SU-DHL-6 (cell line): ENCODE results near the gene XYLT1.

Source experiments
- EZH2phosphoT487 ChIP-seq: fragments of 200-600 bp; sonication (generic), shearing (Covaris generic); conservative IDR thresholded peaks from 2 replicates; pipeline ENCODE4 v1.6.1; 2018; ENCODE audit warnings: mild to moderate bottlenecking, antibody characterized with exemption, low read length, moderate library complexity, mixed read lengths
- TF ChIP-seq, protein P1 (sequence below): fragments of 200-600 bp; sonication (generic); IDR thresholded peaks from one replicate; pipeline ENCODE4 v1.5.1; 2017; ENCODE audit warnings: antibody characterized with exemption, mild to moderate bottlenecking, low read length, moderate library complexity; ENCODE audit not compliant: insufficient read depth, poor library complexity, severe bottlenecking

DNA sequence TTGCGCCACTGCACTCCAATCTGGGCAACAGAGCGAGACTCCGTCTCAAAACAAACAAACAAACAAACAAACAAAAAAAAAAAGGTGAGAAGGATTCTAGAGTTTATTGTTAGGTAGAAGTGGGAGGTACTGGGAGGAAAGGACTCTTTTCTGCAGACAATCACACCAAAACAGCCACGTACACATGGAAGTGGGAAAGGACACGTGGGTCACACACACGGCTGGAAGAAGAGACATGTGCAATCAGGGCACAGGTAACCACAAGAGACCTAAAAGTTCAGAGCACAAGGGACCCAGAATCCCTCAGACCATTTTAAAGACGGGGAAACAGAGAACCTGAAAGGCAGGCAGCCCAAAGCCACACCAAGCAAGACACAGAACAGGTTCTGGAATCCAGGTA is 20.5 kb downstream of the XYLT1 start:
- TF ChIP-seq, protein P1, sequence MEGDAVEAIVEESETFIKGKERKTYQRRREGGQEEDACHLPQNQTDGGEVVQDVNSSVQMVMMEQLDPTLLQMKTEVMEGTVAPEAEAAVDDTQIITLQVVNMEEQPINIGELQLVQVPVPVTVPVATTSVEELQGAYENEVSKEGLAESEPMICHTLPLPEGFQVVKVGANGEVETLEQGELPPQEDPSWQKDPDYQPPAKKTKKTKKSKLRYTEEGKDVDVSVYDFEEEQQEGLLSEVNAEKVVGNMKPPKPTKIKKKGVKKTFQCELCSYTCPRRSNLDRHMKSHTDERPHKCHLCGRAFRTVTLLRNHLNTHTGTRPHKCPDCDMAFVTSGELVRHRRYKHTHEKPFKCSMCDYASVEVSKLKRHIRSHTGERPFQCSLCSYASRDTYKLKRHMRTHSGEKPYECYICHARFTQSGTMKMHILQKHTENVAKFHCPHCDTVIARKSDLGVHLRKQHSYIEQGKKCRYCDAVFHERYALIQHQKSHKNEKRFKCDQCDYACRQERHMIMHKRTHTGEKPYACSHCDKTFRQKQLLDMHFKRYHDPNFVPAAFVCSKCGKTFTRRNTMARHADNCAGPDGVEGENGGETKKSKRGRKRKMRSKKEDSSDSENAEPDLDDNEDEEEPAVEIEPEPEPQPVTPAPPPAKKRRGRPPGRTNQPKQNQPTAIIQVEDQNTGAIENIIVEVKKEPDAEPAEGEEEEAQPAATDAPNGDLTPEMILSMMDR = no peak
- TF ChIP-seq EZH2phosphoT487 = no peak
